Subcutaneous abdominal adipose tissue (tissue), 5 donors: ENCODE measurements around the gene GIMAP6.
"Not testable (repeated sequence)": the region's sequence is repeated elsewhere in the genome, so short reads cannot be mapped to it uniquely, and the experiment has no call there.

Source experiments
- H3K27ac ChIP-seq: one replicate; pipeline ENCODE4 v1.7.0; 2013; ENCODE audit warnings: low read depth, mild to moderate bottlenecking, inconsistent platforms, low read length, moderate library complexity
- H3K27me3 ChIP-seq, 5 donors: one replicate each; pipeline ENCODE4 v1.7.0; 2013; ENCODE audit warnings: low read length in 5 of 5, inconsistent platforms in 1 of 5; ENCODE audit not compliant: control insufficient read depth in 5 of 5, insufficient read depth in 4 of 5
- H3K36me3 ChIP-seq, 5 donors: one replicate each; pipeline ENCODE4 v1.7.0; 2013; ENCODE audit warnings: low read length in 5 of 5; ENCODE audit not compliant: control insufficient read depth in 5 of 5, insufficient read depth in 5 of 5
- H3K4me1 ChIP-seq, 5 donors: one replicate each; pipeline ENCODE4 v1.7.0; 2013; ENCODE audit warnings: low read length in 5 of 5, mild to moderate bottlenecking in 3 of 5, moderate library complexity in 1 of 5; ENCODE audit not compliant: control insufficient read depth in 5 of 5, insufficient read depth in 5 of 5
- H3K4me3 ChIP-seq, 5 donors: one replicate each; pipeline ENCODE4 v1.7.0; 2013; ENCODE audit warnings: low read length in 5 of 5, low read depth in 1 of 5
- H3K9ac ChIP-seq, 5 donors: one replicate each; pipeline ENCODE4 v1.7.0; 2013; ENCODE audit warnings: low read length in 5 of 5, mild to moderate bottlenecking in 4 of 5, moderate library complexity in 3 of 5
- H3K9me3 ChIP-seq, 5 donors: one replicate each; pipeline ENCODE4 v1.7.0; 2013; ENCODE audit warnings: low read length in 5 of 5; ENCODE audit not compliant: control insufficient read depth in 5 of 5
- donor health status: healthy.
- donor health status: healthy.
- donor health status: healthy.
- donor health status: healthy.
- donor health status: healthy.

GIMAP6 gene

DNA sequence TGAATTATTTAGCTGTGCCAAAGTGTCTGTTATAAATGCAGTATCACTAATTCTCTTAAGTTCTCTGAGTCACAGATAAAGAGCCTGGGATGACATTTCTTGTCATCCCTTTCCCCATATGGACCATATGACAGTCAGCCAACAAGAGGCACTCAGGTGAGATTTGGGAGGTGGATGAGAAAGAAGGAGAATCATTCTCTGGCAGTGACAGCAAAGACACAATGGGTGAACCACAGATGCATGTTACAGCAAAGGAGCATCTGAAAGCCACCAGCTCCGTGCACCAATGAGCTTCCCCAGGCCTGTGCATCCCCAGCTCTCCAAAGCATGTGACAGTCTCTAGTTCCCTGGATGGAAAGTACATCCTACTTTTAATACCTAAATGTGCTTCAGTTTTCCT is 10.8 kb downstream of the GIMAP6 start:
- no peaks in the 10 kb centered on the region for H3K9me3 ChIP-seq
- peaks cover 0 to 7% (median 2%) of the 10 kb centered on the region in 5 donors for H3K4me1 ChIP-seq
- H3K27me3 ChIP-seq, result no peaks in the 10 kb centered on the region
- H3K36me3 ChIP-seq, result peaks cover 0 to 7% (median 5%) of the 10 kb centered on the region in 5 donors
- H3K9ac ChIP-seq, result no peak overlapping the region
- no peak overlapping the region for H3K27ac ChIP-seq
- no peak overlapping the region for H3K4me3 ChIP-seq

GRCh38 chr7:150620617-150621371 is 11.4 kb downstream of the GIMAP6 start:
- Histone ChIP-seq H3K27me3 (no peaks in the 10 kb centered on the region), H3K27ac (no peak overlapping the region), H3K9me3 (no peaks in the 10 kb centered on the region), H3K9ac (no peak overlapping the region), H3K4me3 (no peak overlapping the region), H3K36me3 (peaks cover 0 to 1% (median 0%) of the 10 kb centered on the region in 5 donors), H3K4me1 (peaks cover 0 to 5% (median 0%) of the 10 kb centered on the region in 5 donors)

GRCh38 chr7:150620061-150620460 is 12.1 kb downstream of the GIMAP6 start:
- Histone ChIP-seq H3K36me3 (no peaks in the 10 kb centered on the region), H3K27ac (no peak overlapping the region), H3K4me1 (peaks cover 0 to 5% (median 0%) of the 10 kb centered on the region in 5 donors), H3K4me3 (no peak overlapping the region), H3K9ac (no peak overlapping the region), H3K27me3 (no peaks in the 10 kb centered on the region), H3K9me3 (no peaks in the 10 kb centered on the region)

- not testable (repeated sequence) for H3K4me3 ChIP-seq, H3K36me3 ChIP-seq, H3K9me3 ChIP-seq, H3K4me1 ChIP-seq, H3K9ac ChIP-seq, H3K27ac ChIP-seq, H3K27me3 ChIP-seq
Measured at GRCh38 chr7:150615221-150615755, 16.9 kb downstream of the GIMAP6 start.

GRCh38 chr7:150614426-150614825 is 17.8 kb downstream of the GIMAP6 start:
- not testable (repeated sequence) for H3K4me3 ChIP-seq, H3K36me3 ChIP-seq, H3K9ac ChIP-seq, H3K9me3 ChIP-seq, H3K27me3 ChIP-seq, H3K27ac ChIP-seq, H3K4me1 ChIP-seq

DNA sequence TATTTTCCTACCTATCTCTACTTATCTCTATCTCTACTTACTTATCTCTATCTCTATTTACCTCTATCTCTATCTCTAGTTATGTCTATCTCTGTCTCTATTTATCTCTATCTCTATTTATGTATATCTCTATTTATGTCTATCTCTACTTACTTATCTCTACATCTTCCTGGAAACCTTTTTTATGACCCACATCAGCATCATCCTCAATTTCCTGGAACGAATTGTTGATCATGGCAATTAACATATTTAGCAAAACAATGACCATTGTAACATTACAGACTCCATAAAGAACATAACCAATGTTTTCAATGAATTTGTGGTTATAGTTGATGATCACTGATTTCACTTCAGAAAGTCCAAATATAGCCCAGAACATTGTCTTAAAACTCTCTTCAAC is 18.3 kb downstream of the GIMAP6 start:
- Histone ChIP-seq H3K9me3 (no peaks in the 10 kb centered on the region), H3K27ac (no peak overlapping the region), H3K36me3 (no peaks in the 10 kb centered on the region), H3K9ac (no peak overlapping the region), H3K4me3 (no peak overlapping the region), H3K4me1 (peaks cover 0 to 4% (median 0%) of the 10 kb centered on the region in 5 donors), H3K27me3 (no peaks in the 10 kb centered on the region)

DNA sequence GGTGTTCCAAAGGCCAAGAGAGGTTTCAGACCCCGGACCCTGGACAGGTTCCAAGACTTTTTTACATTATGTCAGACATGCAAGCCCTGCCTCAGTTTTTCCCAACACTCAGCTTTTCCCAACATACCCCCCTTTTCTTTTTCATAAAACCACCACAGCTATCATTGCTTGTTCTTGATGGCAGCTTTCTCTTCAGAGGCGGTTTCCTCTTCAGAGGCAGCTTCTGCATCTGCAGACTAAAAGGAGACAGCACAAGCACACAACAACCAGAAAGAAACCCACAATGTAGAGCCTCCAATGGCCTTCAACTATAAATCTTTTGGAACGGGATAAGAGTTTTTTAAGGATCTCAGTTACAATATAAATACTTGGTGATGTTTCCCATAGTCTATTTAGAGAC is 19.3 kb downstream of the GIMAP6 start:
- H3K36me3 ChIP-seq, result no peaks in the 10 kb centered on the region

DNA sequence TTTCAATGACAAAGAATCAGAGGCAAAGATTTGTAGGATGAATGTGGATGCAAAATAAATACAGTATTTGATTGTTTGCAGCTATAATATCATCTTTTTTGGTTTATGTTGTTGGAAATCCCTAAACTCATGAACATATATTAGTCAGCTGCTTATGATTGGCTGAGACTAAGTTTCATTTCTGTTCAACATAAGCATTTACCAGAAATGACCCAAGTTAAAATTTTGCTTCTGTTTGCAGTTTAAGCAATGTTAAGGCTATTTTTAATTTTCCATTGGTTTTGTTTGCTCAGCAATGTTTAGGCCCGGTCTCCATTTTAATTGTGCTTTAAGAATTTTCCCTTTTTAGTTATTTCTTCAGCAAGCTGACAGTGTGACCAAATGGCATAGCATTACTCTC is 22.0 kb downstream of the GIMAP6 start:
- no peak overlapping the region for H3K4me3 ChIP-seq
- H3K9ac ChIP-seq, result no peak overlapping the region
- no peak overlapping the region for H3K27ac ChIP-seq
- H3K4me1 ChIP-seq, result peaks cover 0 to 4% (median 0%) of the 10 kb centered on the region in 5 donors
- no peaks in the 10 kb centered on the region for H3K36me3 ChIP-seq
- no peaks in the 10 kb centered on the region for H3K9me3 ChIP-seq
- H3K27me3 ChIP-seq, result no peaks in the 10 kb centered on the region

More for the DNA sequence above, 19.3 kb downstream of the GIMAP6 start:
- no peaks in the 10 kb centered on the region for H3K27me3 ChIP-seq
- H3K9ac ChIP-seq, result no peak overlapping the region
- no peaks in the 10 kb centered on the region for H3K9me3 ChIP-seq
- H3K4me1 ChIP-seq, result peaks cover 0 to 4% (median 0%) of the 10 kb centered on the region in 5 donors
- no peak overlapping the region for H3K27ac ChIP-seq
- no peak overlapping the region for H3K4me3 ChIP-seq

DNA sequence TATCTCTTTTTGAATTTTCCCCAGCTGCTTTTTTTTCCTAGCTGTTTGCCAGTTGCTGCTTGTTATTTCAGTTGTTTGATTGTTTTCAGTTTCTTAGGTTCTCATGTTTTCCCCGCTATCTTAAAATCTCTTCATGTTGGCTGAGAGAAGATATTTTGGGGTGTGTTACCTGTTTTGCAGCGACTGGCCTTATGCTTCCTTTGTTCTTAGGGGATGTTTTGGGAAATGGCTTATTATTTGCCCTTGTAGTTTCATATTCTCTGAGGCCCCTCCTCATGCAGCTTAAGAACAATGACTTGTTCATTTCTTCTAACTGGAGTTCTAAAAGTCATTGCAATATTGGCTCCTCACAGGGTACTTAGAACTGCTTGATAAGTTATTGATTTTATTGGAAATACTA is 28.6 kb downstream of the GIMAP6 start:
- H3K36me3 ChIP-seq, H3K9ac ChIP-seq, H3K4me3 ChIP-seq, H3K27ac ChIP-seq, H3K27me3 ChIP-seq, H3K9me3 ChIP-seq, H3K4me1 ChIP-seq: not testable (repeated sequence)

- no peaks in the 10 kb centered on the region for H3K36me3 ChIP-seq
- H3K4me3 ChIP-seq, result no peak overlapping the region
- peaks cover 0 to 5% (median 0%) of the 10 kb centered on the region in 5 donors for H3K4me1 ChIP-seq
- H3K27me3 ChIP-seq, result peaks cover 0 to 3% (median 0%) of the 10 kb centered on the region in 5 donors
- H3K9me3 ChIP-seq, result peaks cover 0 to 17% (median 6%) of the 10 kb centered on the region in 5 donors
- no peak overlapping the region for H3K9ac ChIP-seq
- H3K27ac ChIP-seq, result no peak overlapping the region
Measured at GRCh38 chr7:150595361-150595760, 36.8 kb downstream of the GIMAP6 start.
